OCI-LY3 (cell line): ENCODE results near the gene CCDC187.

ENCODE experiments used
- H2AFZ ChIP-seq: fragments of 200-600, 300-600 bp; shearing (Covaris generic); 2 replicates; pipeline ENCODE4 v1.6.0; 2014; ENCODE audit warnings: antibody characterized with exemption, low read depth, low read length
- H3K27ac ChIP-seq: fragments of 200-600, 300-600 bp; sonication (generic); 2 replicates; pipeline ENCODE4 v1.5.1; 2014; ENCODE audit warnings: mild to moderate bottlenecking, low read length, moderate library complexity, mixed read lengths
- H3K27me3 ChIP-seq: fragments of 200-600, 300-600 bp; sonication (generic); 2 replicates; pipeline ENCODE4 v1.6.1; 2014; ENCODE audit warnings: low read depth, low read length, mixed read lengths
- H3K36me3 ChIP-seq: fragments of 200-600, 300-600 bp; sonication (generic); replicated peaks from 2 replicates; pipeline ENCODE3; 2014; ENCODE audit warnings: low read depth, low read length, mixed read lengths
- H3K4me1 ChIP-seq: fragments of 300-600, 200-600 bp; sonication (generic); 2 replicates; pipeline ENCODE4 v1.6.1; 2014; ENCODE audit warnings: low read length, mixed read lengths
- H3K4me2 ChIP-seq: fragments of 200-600, 300-600 bp; sonication (generic); 2 replicates; pipeline ENCODE4 v1.6.1; 2014; ENCODE audit warnings: low read length, mixed read lengths
- H3K4me3 ChIP-seq: fragments of 300-600, 200-600 bp; sonication (generic); 2 replicates; pipeline ENCODE4 v1.5.1; 2014; ENCODE audit warnings: antibody characterized with exemption, mild to moderate bottlenecking, low read length, moderate library complexity
- H3K79me2 ChIP-seq: fragments of 300-600, 200-600 bp; shearing (Covaris generic); 2 replicates; pipeline ENCODE4 v1.6.1; 2014; ENCODE audit warnings: mild to moderate bottlenecking, low read length, mixed read lengths
- H3K9ac ChIP-seq: fragments of 300-600, 200-600 bp; shearing (Covaris generic); 2 replicates; pipeline ENCODE4 v1.6.0; 2014; ENCODE audit warnings: mild to moderate bottlenecking, low read length, moderate library complexity
- H3K9me3 ChIP-seq: fragments of 200-600, 300-600 bp; shearing (Covaris generic); 2 replicates; pipeline ENCODE4 v1.6.1; 2014; ENCODE audit warnings: low read length, mixed read lengths; ENCODE audit not compliant: insufficient read depth
- H4K20me1 ChIP-seq: fragments of 200-600, 300-600 bp; sonication (generic); 2 replicates; pipeline ENCODE4 v1.6.1; 2016; ENCODE audit warnings: low read length, mixed read lengths; ENCODE audit not compliant: insufficient read depth
- CTCF ChIP-seq: fragments of 200-600, 300-600 bp; sonication (generic); IDR thresholded peaks from 2 replicates; pipeline ENCODE4 v1.5.1; 2014; ENCODE audit warnings: antibody characterized with exemption, low read length, low read depth
- EZH2phosphoT487 ChIP-seq: fragments of 200-600 bp; shearing (Covaris generic); IDR thresholded peaks from 2 replicates; pipeline ENCODE4 v1.6.1; 2018; ENCODE audit warnings: antibody characterized with exemption, mixed run types, low read depth

CCDC187 gene

GRCh38 chr9:136230365-136230764 lies 73.5 kb downstream of the CCDC187 start:
- Histone ChIP-seq H3K4me1 (peaks cover 11% of the 10 kb centered on the region), H3K79me2 (peaks cover 86% of the 10 kb centered on the region), H3K36me3 (no peaks in the 10 kb centered on the region)

GRCh38 chr9:136229096-136230065 lies 74.5 kb downstream of the CCDC187 start:
- Histone ChIP-seq H3K4me1 (peaks cover 19% of the 10 kb centered on the region), H3K9me3 (no peaks in the 10 kb centered on the region; the same call in 1 of the 2 replicates), H4K20me1 (peaks cover 43% of the 10 kb centered on the region), H3K27me3 (no peaks in the 10 kb centered on the region), H3K27ac (no peak overlapping the region), H2AFZ (no peak overlapping the region), H3K4me2 (no peak overlapping the region), H3K9ac (no peak overlapping the region), H3K36me3 (peaks cover 8% of the 10 kb centered on the region), H3K4me3 (no peak overlapping the region), H3K79me2 (peaks cover 84% of the 10 kb centered on the region)
- TF ChIP-seq CTCF (no peak), EZH2phosphoT487 (no peak)

More at GRCh38 chr9:136230365-136230764, 73.5 kb downstream of the CCDC187 start:
- no peak overlapping the region for H3K4me3 ChIP-seq
- peaks cover 47% of the 10 kb centered on the region for H4K20me1 ChIP-seq
- H3K9me3 ChIP-seq, result no peaks in the 10 kb centered on the region
- no peak overlapping the region for H3K4me2 ChIP-seq
- H3K9ac ChIP-seq, result no peak overlapping the region
- H3K27ac ChIP-seq, result no peak overlapping the region
- TF ChIP-seq EZH2phosphoT487, result no peak
- no peak for TF ChIP-seq CTCF
- H3K27me3 ChIP-seq, result no peaks in the 10 kb centered on the region
- no peak overlapping the region for H2AFZ ChIP-seq

GRCh38 chr9:136228107-136228875 lies 75.6 kb downstream of the CCDC187 start:
- peaks cover 39% of the 10 kb centered on the region for H4K20me1 ChIP-seq
- no peak overlapping the region for H2AFZ ChIP-seq
- H3K27ac ChIP-seq, result no peak overlapping the region
- no peaks in the 10 kb centered on the region; the same call in 1 of the 2 replicates for H3K9me3 ChIP-seq
- H3K27me3 ChIP-seq, result no peaks in the 10 kb centered on the region
- peaks cover 19% of the 10 kb centered on the region for H3K4me1 ChIP-seq
- H3K79me2 ChIP-seq, result peaks cover 84% of the 10 kb centered on the region
- TF ChIP-seq CTCF, result no peak
- TF ChIP-seq EZH2phosphoT487, result no peak
- no peak overlapping the region for H3K4me3 ChIP-seq
- H3K4me2 ChIP-seq, result no peak overlapping the region
- H3K9ac ChIP-seq, result no peak overlapping the region
- H3K36me3 ChIP-seq, result peaks cover 18% of the 10 kb centered on the region
